ENCODE results near the gene ARL14. TPM values are rescaled to one million over a fixed set of nuclear protein-coding genes. Genes with fewer than 3 reads are reported as not detected.

Gene ARL14
- total RNA-seq, 1 experiment from 2014 or later, result not detected

DNA sequence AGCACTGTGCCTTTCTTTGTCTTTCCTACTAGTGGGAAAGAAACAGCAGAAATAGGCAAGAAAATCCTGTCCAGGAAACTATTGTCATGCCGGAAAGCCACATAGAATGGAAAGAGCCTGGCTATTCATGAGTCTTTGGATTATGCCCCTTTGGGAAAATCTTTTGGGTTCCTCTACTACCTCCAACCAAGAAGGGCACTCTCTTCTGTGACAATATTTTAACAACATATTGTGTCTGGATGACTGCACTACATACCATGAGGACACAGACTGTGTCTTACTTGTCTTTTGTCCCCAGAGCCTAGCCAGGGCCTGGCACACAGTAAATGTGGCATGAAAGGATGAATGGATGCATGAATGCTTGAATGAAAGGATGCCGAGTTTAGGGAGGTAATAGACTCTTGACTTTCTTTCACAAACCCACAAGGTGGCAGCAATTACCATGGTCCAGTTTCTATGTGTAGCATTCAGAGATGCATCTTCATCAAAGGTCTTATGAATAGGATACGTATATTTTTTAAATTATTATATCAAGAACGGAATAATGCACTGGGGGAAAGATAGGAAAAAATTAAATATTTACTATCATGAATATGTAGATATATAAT is 30.3 kb downstream of the ARL14 start:
- Mint-ChIP-seq H3K36me3 (ENCODE audit: insufficient read depth in 1 of 3, low read depth in 3 of 3) (no peaks in the 10 kb centered on the region), H3K4me3 (no peak overlapping the region), H3K4me1 (peaks cover 19% of the 10 kb centered on the region in 2 experiments), H3K27ac (no peak overlapping the region), H3K27me3 (ENCODE audit: low read depth) (no peaks in the 10 kb centered on the region; the same call in 1 of the 2 replicates), H3K9me3 (no peaks in the 10 kb centered on the region)
- H3K23me2 ChIP-seq (ENCODE audit: insufficient read length, low read depth, low read length, poor library complexity, severe bottlenecking), result no peaks in the 10 kb centered on the region
- H2BK5ac ChIP-seq (ENCODE audit: insufficient read length, low read length), result no peak overlapping the region
- H2BK12ac ChIP-seq (ENCODE audit: insufficient read length, low read depth, low read length), result no peak overlapping the region
- H3K27ac ChIP-seq (ENCODE audit: insufficient read length, low read depth, low read length), result no peak overlapping the region
- H3K4me2 ChIP-seq (ENCODE audit: insufficient read depth, insufficient read length, low read length), result no peak overlapping the region
- H3K79me1 ChIP-seq (ENCODE audit: insufficient read depth, low read depth, low read length, poor library complexity, severe bottlenecking), result no peaks in the 10 kb centered on the region
- H3K4ac ChIP-seq (ENCODE audit: low read depth, low read length), result no peak overlapping the region
- no peaks in the 10 kb centered on the region for H3K9me3 ChIP-seq (ENCODE audit: control insufficient read depth, low read depth, low read length)
- no peak overlapping the region for H4K5ac ChIP-seq (ENCODE audit: insufficient read length, low read depth, low read length)
- H2BK15ac ChIP-seq (ENCODE audit: low read depth, low read length), result no peak overlapping the region
- H2BK120ac ChIP-seq (ENCODE audit: low read depth, low read length, poor library complexity, severe bottlenecking), result no peak overlapping the region
- H3K56ac ChIP-seq (ENCODE audit: insufficient read length, low read depth, low read length), result no peak overlapping the region
- no peak for DNase-seq
- no peak overlapping the region for H3K18ac ChIP-seq (ENCODE audit: insufficient read length, low read depth, low read length)
- peak; percentile 73 for TF ChIP-seq CTCF (conservative IDR thresholded peaks at IDR 0.05)
- no CpG with 5 or more reads among the region's 4 CpGs for WGBS (ENCODE audit: extremely low coverage, insufficient read length, low lambda C conversion rate)
- H3K79me2 ChIP-seq (ENCODE audit: insufficient read depth, low read length), result no peaks in the 10 kb centered on the region
- no peak overlapping the region for H2AK5ac ChIP-seq (ENCODE audit: insufficient read length, low read length)
- H3K23ac ChIP-seq (ENCODE audit: insufficient read length, low read depth, low read length), result no peak overlapping the region
- H3K4me1 ChIP-seq (ENCODE audit: insufficient read depth, low read length), result peaks cover 3% of the 10 kb centered on the region; the same call in 1 of the 2 replicates
- H3K27me3 ChIP-seq (ENCODE audit: insufficient read depth, low read length), result no peaks in the 10 kb centered on the region
- H3K9ac ChIP-seq (ENCODE audit: extremely low read depth, insufficient read length, low read length), result no peak overlapping the region
- no peak overlapping the region for H4K8ac ChIP-seq (replicated peaks; ENCODE audit: insufficient read length, low read depth, low read length)
- no peak overlapping the region for H2AFZ ChIP-seq (ENCODE audit: low read length)
- H2BK20ac ChIP-seq (ENCODE audit: low read depth, low read length, poor library complexity, severe bottlenecking), result no peak overlapping the region
- H4K91ac ChIP-seq (ENCODE audit: insufficient read length, low read depth, low read length), result no peak overlapping the region
- no peak overlapping the region for H3K14ac ChIP-seq (ENCODE audit: insufficient read depth, low read length)
- H3T11ph ChIP-seq (ENCODE audit: low read length), result no peak overlapping the region
- no peaks in the 10 kb centered on the region for H4K20me1 ChIP-seq (ENCODE audit: control insufficient read depth, insufficient read depth, insufficient read length)
